ENCODE measurements around the gene ITGA4.
A peak's percentile ranks its signal among the peaks of the same experiment; 100 is the strongest.

Gene ITGA4

GRCh38 chr2:181570059-181570458, 112.9 kb downstream of the ITGA4 start:
- no peak overlapping the region for H3K4me3 ChIP-seq (ENCODE audit: low read length, poor library complexity, severe bottlenecking)
- H3K4me2 ChIP-seq (ENCODE audit: low read depth, low read length, poor library complexity, severe bottlenecking), result peak overlapping the region; percentile 71
- H2AFZ ChIP-seq (ENCODE audit: low read length), result peak overlapping the region; percentile 86; the same call in 1 of the 2 replicates
- TF ChIP-seq CTCF (conservative IDR thresholded peaks at IDR 0.05; ENCODE audit: low read length) (no peak), EZH2phosphoT487 (IDR thresholded peaks at IDR 0.05; ENCODE audit: borderline replicate concordance) (no peak)
- no peaks in the 10 kb centered on the region for H3K9me2 ChIP-seq (replicated peaks; ENCODE audit: low read depth, low read length)
- H3F3A ChIP-seq (ENCODE audit: low read depth), result no peaks in the 10 kb centered on the region
- H3K9ac ChIP-seq (ENCODE audit: low read depth, low read length, poor library complexity, severe bottlenecking), result no peak overlapping the region
- no peaks in the 10 kb centered on the region for H3K9me3 ChIP-seq (ENCODE audit: insufficient read depth, low read depth, low read length)
- H3K27me3 ChIP-seq (ENCODE audit: insufficient read depth, low read length, poor library complexity, severe bottlenecking), result no peaks in the 10 kb centered on the region
- no peaks in the 10 kb centered on the region for H3K79me2 ChIP-seq (ENCODE audit: insufficient read depth, low read length)
- H3K36me3 ChIP-seq (ENCODE audit: insufficient read depth, low read length), result no peaks in the 10 kb centered on the region
- peaks cover 4% of the 10 kb centered on the region for H3K4me1 ChIP-seq (ENCODE audit: insufficient read depth, low read length, poor library complexity, severe bottlenecking)
- H4K20me1 ChIP-seq (ENCODE audit: insufficient read depth, low read length, poor library complexity, severe bottlenecking), result no peaks in the 10 kb centered on the region

DNA sequence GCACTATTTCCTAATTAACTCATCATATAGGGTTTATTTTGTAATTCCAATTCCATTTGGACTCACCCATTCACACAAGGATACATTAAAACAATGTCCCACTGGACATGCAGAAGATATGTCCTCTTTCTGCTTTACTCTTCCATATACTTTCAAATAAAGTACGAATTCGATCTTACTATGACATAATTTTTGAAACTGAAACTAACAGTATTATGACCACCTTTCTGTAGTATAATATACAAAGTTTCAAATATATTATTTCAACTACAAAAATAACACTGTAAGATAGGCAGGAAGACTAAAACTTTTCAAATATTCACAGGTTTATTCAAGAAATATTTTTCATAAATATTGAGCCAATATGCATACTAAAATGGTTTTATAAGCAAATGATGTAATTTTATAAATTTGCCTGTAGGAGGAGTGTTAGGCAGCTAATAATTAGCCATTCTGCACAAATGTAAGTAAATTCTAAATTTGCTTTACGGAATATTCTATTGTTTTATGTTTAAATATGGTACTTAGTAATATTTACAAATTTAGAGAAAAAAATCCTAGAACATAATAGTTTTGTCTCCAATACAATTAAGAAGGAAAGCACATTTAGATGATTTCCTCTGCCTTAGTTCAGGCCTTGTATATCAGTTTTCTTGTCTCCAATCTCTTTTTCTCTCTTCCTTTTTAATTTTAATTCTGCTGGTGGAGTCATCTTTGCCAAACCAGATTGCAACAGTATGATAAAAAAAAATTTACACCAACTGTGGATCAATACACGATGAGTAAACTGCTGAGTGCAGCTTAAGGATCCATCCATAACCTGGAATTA, 113.9 kb downstream of the ITGA4 start:
- no peaks in the 10 kb centered on the region for H3K9me2 ChIP-seq (replicated peaks; ENCODE audit: low read depth, low read length)
- TF ChIP-seq CTCF (conservative IDR thresholded peaks at IDR 0.05; ENCODE audit: low read length) (peak; percentile 73), EZH2phosphoT487 (IDR thresholded peaks at IDR 0.05; ENCODE audit: borderline replicate concordance) (no peak)
- H3K4me2 ChIP-seq (ENCODE audit: low read depth, low read length, poor library complexity, severe bottlenecking), result peak overlapping the region; percentile 71
- peak overlapping the region; percentile 47 for H3K9ac ChIP-seq (ENCODE audit: low read depth, low read length, poor library complexity, severe bottlenecking)
- H3K79me2 ChIP-seq (ENCODE audit: insufficient read depth, low read length), result no peaks in the 10 kb centered on the region
- H2AFZ ChIP-seq (ENCODE audit: low read length), result peak overlapping the region; percentile 86
- H3K27me3 ChIP-seq (ENCODE audit: insufficient read depth, low read length, poor library complexity, severe bottlenecking), result no peaks in the 10 kb centered on the region
- no peaks in the 10 kb centered on the region for H3K36me3 ChIP-seq (ENCODE audit: insufficient read depth, low read length)
- H4K20me1 ChIP-seq (ENCODE audit: insufficient read depth, low read length, poor library complexity, severe bottlenecking), result no peaks in the 10 kb centered on the region
- peak overlapping the region; percentile 69 for H3K4me3 ChIP-seq (ENCODE audit: low read length, poor library complexity, severe bottlenecking)
- peaks cover 12% of the 10 kb centered on the region for H3K4me1 ChIP-seq (ENCODE audit: insufficient read depth, low read length, poor library complexity, severe bottlenecking)
- H3F3A ChIP-seq (ENCODE audit: low read depth), result no peaks in the 10 kb centered on the region
- H3K9me3 ChIP-seq (ENCODE audit: insufficient read depth, low read depth, low read length), result no peaks in the 10 kb centered on the region

DNA sequence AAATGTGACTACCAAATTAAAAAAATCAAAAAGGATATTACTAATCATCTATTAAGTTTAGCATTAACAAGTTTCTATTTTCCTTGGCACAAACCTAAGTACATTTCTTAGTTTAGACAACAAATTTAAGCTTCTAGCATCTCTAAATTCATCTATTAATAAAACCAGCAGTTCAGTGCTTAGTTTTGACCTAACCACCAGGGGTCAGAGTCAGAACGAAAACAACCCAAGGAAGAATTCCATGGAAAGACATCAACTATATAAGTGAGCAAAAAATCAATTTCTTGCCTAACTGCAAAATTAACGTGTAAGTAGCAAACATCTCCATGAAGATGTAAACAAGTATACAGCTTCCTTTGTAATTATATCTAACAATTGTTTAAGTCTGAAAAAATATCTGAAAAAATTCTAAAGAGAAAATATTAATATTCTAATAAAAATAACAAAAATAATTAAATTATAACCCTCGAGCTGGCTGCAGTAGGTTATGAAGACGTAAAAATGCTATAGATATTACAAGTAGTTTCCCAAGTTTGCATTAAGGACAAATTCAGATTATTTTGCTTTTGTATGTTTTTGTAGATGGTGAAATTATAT, 116.1 kb downstream of the ITGA4 start:
- no peaks in the 10 kb centered on the region for H3K9me3 ChIP-seq (ENCODE audit: insufficient read depth, low read depth, low read length)
- H3K27me3 ChIP-seq (ENCODE audit: insufficient read depth, low read length, poor library complexity, severe bottlenecking), result no peaks in the 10 kb centered on the region
- H3K4me2 ChIP-seq (ENCODE audit: low read depth, low read length, poor library complexity, severe bottlenecking), result no peak overlapping the region
- H4K20me1 ChIP-seq (ENCODE audit: insufficient read depth, low read length, poor library complexity, severe bottlenecking), result no peaks in the 10 kb centered on the region
- H3F3A ChIP-seq (ENCODE audit: low read depth), result no peaks in the 10 kb centered on the region
- no peaks in the 10 kb centered on the region for H3K36me3 ChIP-seq (ENCODE audit: insufficient read depth, low read length)
- H3K4me3 ChIP-seq (ENCODE audit: low read length, poor library complexity, severe bottlenecking), result no peak overlapping the region
- no peak overlapping the region for H2AFZ ChIP-seq (ENCODE audit: low read length)
- H3K9me2 ChIP-seq (replicated peaks; ENCODE audit: low read depth, low read length), result no peaks in the 10 kb centered on the region
- H3K9ac ChIP-seq (ENCODE audit: low read depth, low read length, poor library complexity, severe bottlenecking), result no peak overlapping the region
- H3K79me2 ChIP-seq (ENCODE audit: insufficient read depth, low read length), result no peaks in the 10 kb centered on the region
- peaks cover 12% of the 10 kb centered on the region for H3K4me1 ChIP-seq (ENCODE audit: insufficient read depth, low read length, poor library complexity, severe bottlenecking)
- TF ChIP-seq CTCF (conservative IDR thresholded peaks at IDR 0.05; ENCODE audit: low read length) (peak; percentile 79), EZH2phosphoT487 (IDR thresholded peaks at IDR 0.05; ENCODE audit: borderline replicate concordance) (no peak)
